Measurements from ENCODE around the gene CASKIN2. TPM values are rescaled to one million over a fixed set of nuclear protein-coding genes. Genes with fewer than 3 reads are reported as not detected.
A peak's percentile ranks its signal among the peaks of the same experiment; 100 is the strongest.

Gene CASKIN2
- total and polyA plus RNA-seq, 11 donors: 19.5 to 51.2 (median 36.9) TPM

DNA sequence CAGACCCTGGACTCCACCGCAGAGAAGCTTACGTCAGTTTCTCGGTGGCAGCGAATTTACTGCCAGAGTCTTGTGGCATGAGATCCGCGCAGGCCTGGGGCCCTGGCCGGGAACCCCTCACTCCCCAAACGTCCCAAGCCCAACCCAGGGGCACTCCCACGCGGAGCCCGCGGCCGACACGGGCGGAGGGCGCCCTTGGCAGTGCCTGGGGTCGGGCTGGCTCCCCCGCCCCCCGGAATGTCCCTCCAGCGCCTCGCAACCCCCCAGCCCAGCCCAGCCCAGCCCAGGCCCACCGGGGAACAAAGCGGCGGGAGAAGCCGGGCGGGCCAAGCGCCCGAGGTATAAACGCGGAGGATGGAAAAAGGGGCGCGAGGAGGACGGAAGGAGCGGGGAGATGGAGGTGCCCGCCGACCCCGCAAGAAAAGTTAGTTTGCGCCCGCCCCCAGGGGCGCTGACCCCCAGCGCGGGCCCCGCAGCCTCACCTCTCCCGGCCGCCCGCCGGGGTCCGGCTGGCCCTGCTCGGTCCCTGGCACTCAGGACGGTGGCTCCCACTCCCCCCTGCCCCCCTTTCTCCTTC lies 330 bp downstream of the CASKIN2 start:
- peak in 1 of 4 donors; percentile 0 for ATAC-seq
- 0 to 1% (median 0%) methylated on average over 15 to 50 of the region's 50 CpGs for WGBS, 4 donors
- peak overlapping the region; percentile 86 to 98 (median 94) for H3K27ac ChIP-seq
- DNase-seq: peak in 2 of 5 donors; percentile 43 to 65
- intact Hi-C loops (cut with DNase I): loop anchor here in 9 of 10 donors (1.0 to 10.0 kb wide), 11 partner anchors 38 to 230 kb away; partner anchors contain the start of genes MYO15B (in 5 of the 9), TMEM94 (in 4 of the 9) and SLC25A19 (in 1 of the 9)
- H3K4me1 ChIP-seq: peaks cover 3 to 65% (median 43%) of the 10 kb centered on the region in 12 donors
- peak overlapping the region; percentile 77 to 99 (median 93) for H3K4me3 ChIP-seq
- no peaks in the 10 kb centered on the region for H3K9me3 ChIP-seq
- TF ChIP-seq POLR2A (IDR thresholded peaks at IDR 0.05): peak in 1 of 2 donors; percentile 68
- TF ChIP-seq, protein P1, sequence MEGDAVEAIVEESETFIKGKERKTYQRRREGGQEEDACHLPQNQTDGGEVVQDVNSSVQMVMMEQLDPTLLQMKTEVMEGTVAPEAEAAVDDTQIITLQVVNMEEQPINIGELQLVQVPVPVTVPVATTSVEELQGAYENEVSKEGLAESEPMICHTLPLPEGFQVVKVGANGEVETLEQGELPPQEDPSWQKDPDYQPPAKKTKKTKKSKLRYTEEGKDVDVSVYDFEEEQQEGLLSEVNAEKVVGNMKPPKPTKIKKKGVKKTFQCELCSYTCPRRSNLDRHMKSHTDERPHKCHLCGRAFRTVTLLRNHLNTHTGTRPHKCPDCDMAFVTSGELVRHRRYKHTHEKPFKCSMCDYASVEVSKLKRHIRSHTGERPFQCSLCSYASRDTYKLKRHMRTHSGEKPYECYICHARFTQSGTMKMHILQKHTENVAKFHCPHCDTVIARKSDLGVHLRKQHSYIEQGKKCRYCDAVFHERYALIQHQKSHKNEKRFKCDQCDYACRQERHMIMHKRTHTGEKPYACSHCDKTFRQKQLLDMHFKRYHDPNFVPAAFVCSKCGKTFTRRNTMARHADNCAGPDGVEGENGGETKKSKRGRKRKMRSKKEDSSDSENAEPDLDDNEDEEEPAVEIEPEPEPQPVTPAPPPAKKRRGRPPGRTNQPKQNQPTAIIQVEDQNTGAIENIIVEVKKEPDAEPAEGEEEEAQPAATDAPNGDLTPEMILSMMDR (IDR thresholded peaks at IDR 0.05): no peak
- H3K27me3 ChIP-seq: no peaks in the 10 kb centered on the region
- H3K36me3 ChIP-seq: peaks cover 0 to 47% (median 17%) of the 10 kb centered on the region in 9 donors

- Histone ChIP-seq H3K4me1 (peaks cover 3 to 71% (median 46%) of the 10 kb centered on the region in 12 donors), H3K36me3 (peaks cover 0 to 42% (median 11%) of the 10 kb centered on the region in 9 donors), H3K27ac (peak overlapping the region; percentile 86 to 98 (median 94)), H3K27me3 (no peaks in the 10 kb centered on the region), H3K4me3 (peak overlapping the region; percentile 77 to 99 (median 93)), H3K9me3 (no peaks in the 10 kb centered on the region)
- DNase-seq (peak in 3 of 5 donors; percentile 50 to 66 (median 64)), ATAC-seq (no peak)
- no peak for TF ChIP-seq POLR2A (IDR thresholded peaks at IDR 0.05)
- TF ChIP-seq, protein P1 (IDR thresholded peaks at IDR 0.05): no peak
- intact Hi-C loops (cut with DNase I): loop anchor here in 4 of 10 donors (2.0 to 10.0 kb wide), 8 partner anchors 38 to 230 kb away; partner anchors contain the start of genes TMEM94 (in 2 of the 4) and SLC25A19 (in 1 of the 4)
- 0 to 11% (median 4%) methylated on average over 4 to 15 of the region's 15 CpGs for WGBS, 4 donors
Observed at GRCh38 chr17:75514299-75514918, 928 bp downstream of the CASKIN2 start.

GRCh38 chr17:75513641-75514000 lies 1.7 kb downstream of the CASKIN2 start:
- ATAC-seq (no peak), DNase-seq (no peak)
- peak overlapping the region; percentile 89 to 98 (median 94) for H3K27ac ChIP-seq
- WGBS, 4 donors: 53 to 64% (median 59%) methylated on average over 9 to 17 of the region's 17 CpGs
- intact Hi-C loops (cut with DNase I): loop anchor here in 3 of 10 donors (5.0 to 10.0 kb wide), 5 partner anchors 56 to 229 kb away; partner anchors contain the start of genes TMEM94 (in 2 of the 3) and SLC25A19 (in 1 of the 3)
- peaks cover 0 to 42% (median 6%) of the 10 kb centered on the region in 9 donors for H3K36me3 ChIP-seq
- no peaks in the 10 kb centered on the region for H3K9me3 ChIP-seq
- H3K4me3 ChIP-seq: peak overlapping the region; percentile 77 to 99 (median 93)
- no peak for TF ChIP-seq POLR2A (IDR thresholded peaks at IDR 0.05)
- TF ChIP-seq, protein P1 (IDR thresholded peaks at IDR 0.05): no peak
- no peaks in the 10 kb centered on the region for H3K27me3 ChIP-seq
- peaks cover 3 to 79% (median 54%) of the 10 kb centered on the region in 12 donors for H3K4me1 ChIP-seq

Measured in heart left ventricle (tissue), 16 donors.